ENCODE results near the gene HS1BP3.

DNA sequence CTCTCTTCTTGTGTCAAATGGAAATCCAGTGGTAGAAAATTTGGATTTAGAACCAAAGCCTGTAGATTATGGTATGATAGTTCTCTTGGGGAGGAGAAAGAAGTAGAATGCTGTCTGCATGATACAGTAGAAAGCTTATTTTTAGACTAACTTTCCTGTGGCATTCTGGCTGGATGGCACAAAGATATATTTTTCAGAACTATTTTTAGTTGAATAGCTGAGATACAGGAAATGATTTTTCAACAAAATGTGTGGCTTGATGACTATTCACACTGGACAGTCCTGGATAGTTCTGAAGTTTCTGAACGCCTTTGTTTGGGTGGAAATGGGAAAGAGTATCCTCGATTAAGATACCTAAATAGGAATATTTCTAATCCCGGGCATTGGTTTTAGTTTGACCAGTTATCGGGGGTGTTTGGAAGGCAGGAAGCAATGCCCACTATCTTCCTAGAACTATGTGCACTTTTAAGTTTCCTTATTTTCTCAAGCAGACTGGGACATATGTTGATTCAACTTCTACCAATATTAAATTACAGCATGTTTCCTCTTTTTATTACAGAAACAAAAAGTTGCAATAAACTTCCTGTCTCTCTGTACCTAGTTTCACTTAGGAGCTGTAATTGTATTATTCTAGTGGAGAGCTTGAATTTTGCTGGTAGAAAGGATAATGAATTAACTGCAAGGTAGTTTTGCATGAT is 48.2 kb upstream of the HS1BP3 start:
- TF ChIP-seq, protein P1, sequence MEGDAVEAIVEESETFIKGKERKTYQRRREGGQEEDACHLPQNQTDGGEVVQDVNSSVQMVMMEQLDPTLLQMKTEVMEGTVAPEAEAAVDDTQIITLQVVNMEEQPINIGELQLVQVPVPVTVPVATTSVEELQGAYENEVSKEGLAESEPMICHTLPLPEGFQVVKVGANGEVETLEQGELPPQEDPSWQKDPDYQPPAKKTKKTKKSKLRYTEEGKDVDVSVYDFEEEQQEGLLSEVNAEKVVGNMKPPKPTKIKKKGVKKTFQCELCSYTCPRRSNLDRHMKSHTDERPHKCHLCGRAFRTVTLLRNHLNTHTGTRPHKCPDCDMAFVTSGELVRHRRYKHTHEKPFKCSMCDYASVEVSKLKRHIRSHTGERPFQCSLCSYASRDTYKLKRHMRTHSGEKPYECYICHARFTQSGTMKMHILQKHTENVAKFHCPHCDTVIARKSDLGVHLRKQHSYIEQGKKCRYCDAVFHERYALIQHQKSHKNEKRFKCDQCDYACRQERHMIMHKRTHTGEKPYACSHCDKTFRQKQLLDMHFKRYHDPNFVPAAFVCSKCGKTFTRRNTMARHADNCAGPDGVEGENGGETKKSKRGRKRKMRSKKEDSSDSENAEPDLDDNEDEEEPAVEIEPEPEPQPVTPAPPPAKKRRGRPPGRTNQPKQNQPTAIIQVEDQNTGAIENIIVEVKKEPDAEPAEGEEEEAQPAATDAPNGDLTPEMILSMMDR (IDR thresholded peaks at IDR 0.05; ENCODE audit: low read depth, low read length, poor library complexity, severe bottlenecking), result no peak
- TF ChIP-seq EZH2phosphoT487 (IDR thresholded peaks at IDR 0.05; ENCODE audit: borderline replicate concordance, low read length), result no peak

All from DOHH2 (cell line).